Measurements from ENCODE around the gene EEF1A1. TPM values are rescaled to one million over a fixed set of nuclear protein-coding genes. Genes with fewer than 3 reads are reported as not detected.

The EEF1A1 gene
- total and polyA plus RNA-seq, 2 of the 8 experiments (the other 6 are each of a cell fraction or from before 2014, with no cell fraction given): 13,823 to 13,927 TPM

DNA sequence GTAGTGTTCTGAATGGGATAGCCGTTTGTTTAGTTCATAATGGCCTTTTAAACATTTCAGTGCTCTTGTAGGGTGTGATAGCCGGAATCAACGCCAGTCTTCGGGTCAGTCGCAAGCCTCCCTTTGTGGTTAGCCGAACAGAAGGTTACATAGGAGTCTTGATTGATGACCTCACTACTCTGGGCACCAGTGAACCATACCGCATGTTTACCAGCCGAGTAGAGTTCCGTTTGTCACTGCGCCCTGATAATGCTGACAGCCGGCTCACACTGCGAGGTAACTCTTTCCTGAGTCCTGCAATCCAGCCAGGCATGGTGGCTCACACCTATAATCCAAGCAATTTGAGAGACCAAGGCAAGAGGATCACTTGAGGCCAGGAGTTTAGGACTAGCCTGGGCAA lies 38.9 kb downstream of the EEF1A1 start:
- no peak overlapping the region for H2BK120ac ChIP-seq (replicated peaks; ENCODE audit: low read depth, low read length)
- H3K27ac ChIP-seq (ENCODE audit: low read depth, low read length): no peak overlapping the region
- FAIRE-seq (no peak), DNase-seq (ENCODE audit: low read depth in 1 of 2, low spot score in 2 of 2) (no peak)
- no peak overlapping the region for H3K9ac ChIP-seq (replicated peaks in 1 of 4; ENCODE audit: extremely low read depth in 1 of 4, low read depth in 3 of 4, low read length in 3 of 4)
- no peaks in the 10 kb centered on the region for H3K79me2 ChIP-seq (ENCODE audit: control insufficient read depth in 1 of 2, insufficient read depth in 2 of 2, low read length in 2 of 2)
- H4K91ac ChIP-seq (replicated peaks; ENCODE audit: insufficient read length, low read length): no peak overlapping the region
- no peak overlapping the region for H3K4ac ChIP-seq (replicated peaks; ENCODE audit: insufficient read length, low read depth, low read length)
- H2AK5ac ChIP-seq (ENCODE audit: low read depth, low read length): no peak overlapping the region
- H4K20me1 ChIP-seq (replicated peaks in 1 of 2; ENCODE audit: control insufficient read depth in 1 of 2, insufficient read depth in 2 of 2, low read length in 2 of 2): no peaks in the 10 kb centered on the region
- no peak overlapping the region for H4K5ac ChIP-seq (ENCODE audit: insufficient read length, low read depth, low read length)
- no peak overlapping the region for H2BK15ac ChIP-seq (ENCODE audit: low read length)
- ChIA-PET CTCF (ENCODE audit: partially characterized antibody) (interaction anchor here (1.0 kb wide), 1 partner anchor 108 kb away, joined by 3 read pairs; no protein-coding TSS in a partner anchor), POLR2A (ENCODE audit: partially characterized antibody) (interaction anchor here (0.9 to 2.1 kb wide), 6 partner anchors 11 to 44 kb away, joined by 3 to 7 read pairs (median 4); no protein-coding TSS in a partner anchor)
- no peaks in the 10 kb centered on the region for H3K79me1 ChIP-seq (ENCODE audit: low read depth, low read length)
- H3K4me3 ChIP-seq (ENCODE audit: extremely low read depth in 1 of 4, insufficient read depth in 2 of 4, low read depth in 3 of 4, low read length in 4 of 4): no peak overlapping the region
- no peak overlapping the region for H2BK5ac ChIP-seq (ENCODE audit: low read depth, low read length)
- TF ChIP-seq, protein P1, sequence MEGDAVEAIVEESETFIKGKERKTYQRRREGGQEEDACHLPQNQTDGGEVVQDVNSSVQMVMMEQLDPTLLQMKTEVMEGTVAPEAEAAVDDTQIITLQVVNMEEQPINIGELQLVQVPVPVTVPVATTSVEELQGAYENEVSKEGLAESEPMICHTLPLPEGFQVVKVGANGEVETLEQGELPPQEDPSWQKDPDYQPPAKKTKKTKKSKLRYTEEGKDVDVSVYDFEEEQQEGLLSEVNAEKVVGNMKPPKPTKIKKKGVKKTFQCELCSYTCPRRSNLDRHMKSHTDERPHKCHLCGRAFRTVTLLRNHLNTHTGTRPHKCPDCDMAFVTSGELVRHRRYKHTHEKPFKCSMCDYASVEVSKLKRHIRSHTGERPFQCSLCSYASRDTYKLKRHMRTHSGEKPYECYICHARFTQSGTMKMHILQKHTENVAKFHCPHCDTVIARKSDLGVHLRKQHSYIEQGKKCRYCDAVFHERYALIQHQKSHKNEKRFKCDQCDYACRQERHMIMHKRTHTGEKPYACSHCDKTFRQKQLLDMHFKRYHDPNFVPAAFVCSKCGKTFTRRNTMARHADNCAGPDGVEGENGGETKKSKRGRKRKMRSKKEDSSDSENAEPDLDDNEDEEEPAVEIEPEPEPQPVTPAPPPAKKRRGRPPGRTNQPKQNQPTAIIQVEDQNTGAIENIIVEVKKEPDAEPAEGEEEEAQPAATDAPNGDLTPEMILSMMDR (IDR thresholded peaks at IDR 0.05; ENCODE audit: control extremely low read depth in 1 of 3, insufficient read depth in 1 of 3, low read depth in 1 of 3, low read length in 3 of 3): no peak
- TF ChIP-seq EGR1 (IDR thresholded peaks at IDR 0.05; ENCODE audit: borderline replicate concordance, low read depth, low read length) (no peak), CREB1 (IDR thresholded peaks at IDR 0.05) (no peak), KDM4A (IDR thresholded peaks at IDR 0.05; ENCODE audit: low read depth, low read length, severe bottlenecking) (no peak), JUND (IDR thresholded peaks at IDR 0.05; ENCODE audit: low read length) (no peak), RXRA (IDR thresholded peaks at IDR 0.05; ENCODE audit: insufficient read depth, low read depth, low read length) (no peak), YY1 (IDR thresholded peaks at IDR 0.05; ENCODE audit: low read depth, low read length) (no peak), ZNF274 (IDR thresholded peaks at IDR 0.05; ENCODE audit: borderline replicate concordance, extremely low read depth, low read length) (no peak), SP1 (IDR thresholded peaks at IDR 0.05; ENCODE audit: low read depth, low read length) (no peak), RBBP5 (IDR thresholded peaks at IDR 0.05; ENCODE audit: borderline replicate concordance, low read depth, low read length) (no peak)
- TF ChIP-seq, protein P2, sequence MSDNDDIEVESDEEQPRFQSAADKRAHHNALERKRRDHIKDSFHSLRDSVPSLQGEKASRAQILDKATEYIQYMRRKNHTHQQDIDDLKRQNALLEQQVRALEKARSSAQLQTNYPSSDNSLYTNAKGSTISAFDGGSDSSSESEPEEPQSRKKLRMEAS (IDR thresholded peaks at IDR 0.05): no peak
- no peak overlapping the region for H3K14ac ChIP-seq (ENCODE audit: insufficient read length)
- no peaks in the 10 kb centered on the region for H3K23me2 ChIP-seq (ENCODE audit: low read depth, low read length)
- H2AFZ ChIP-seq (ENCODE audit: low read length): no peak overlapping the region
- H3K4me2 ChIP-seq (ENCODE audit: insufficient read depth in 1 of 2, low read depth in 2 of 2, low read length in 2 of 2): no peak overlapping the region
- no peak overlapping the region for H2BK20ac ChIP-seq (ENCODE audit: low read length)
- H3K56ac ChIP-seq (replicated peaks; ENCODE audit: insufficient read length, low read depth, low read length): no peak overlapping the region
- no peak overlapping the region for H2BK12ac ChIP-seq (ENCODE audit: low read depth, low read length)
- no peaks in the 10 kb centered on the region for H3K27me3 ChIP-seq (replicated peaks in 1 of 4; ENCODE audit: control insufficient read depth in 3 of 4, extremely low read depth in 1 of 4, insufficient read depth in 3 of 4, low read length in 3 of 4)
- no peak overlapping the region for H3K23ac ChIP-seq (ENCODE audit: insufficient read length)
- H3K36me3 ChIP-seq (ENCODE audit: control insufficient read depth in 2 of 4, insufficient read depth in 4 of 4, low read length in 3 of 4): peaks cover 11 to 56% (median 39%) of the 10 kb centered on the region in 4 experiments; a peak in 7 of 8 replicates
- H3K18ac ChIP-seq (ENCODE audit: extremely low read depth, low read length): no peak overlapping the region
- H3K9me3 ChIP-seq (ENCODE audit: insufficient read depth in 2 of 2, low read depth in 1 of 2, low read length in 1 of 2): no peaks in the 10 kb centered on the region
- 95% methylated on average over 12 of the region's 12 CpGs; no CpG with 5 or more reads in 1 of the 2 experiments for WGBS, 2 experiments (ENCODE audit: extremely low coverage in 1 of 2, insufficient coverage in 1 of 2, insufficient read length in 1 of 2, insufficient replicate concordance in 2 of 2, low coverage in 1 of 2, low lambda C conversion rate in 2 of 2, missing lambda C conversion rate in 1 of 2)
- no peaks in the 10 kb centered on the region for H3K4me1 ChIP-seq (replicated peaks in 1 of 4; ENCODE audit: control insufficient read depth in 3 of 4, insufficient read depth in 4 of 4, low read length in 3 of 4)
- no peak overlapping the region for H4K8ac ChIP-seq (ENCODE audit: extremely low read depth, insufficient read depth, low read length)
